Trophoblast cell (in vitro differentiated cells and primary cell): ENCODE data around the gene VWA3B.

ENCODE experiments used
- DNase-seq, 2 donors: peaks; one replicate each; pipeline ENCODE4 v3.0.0-alpha.2; 2016
- H2AFZ ChIP-seq: 2 replicates; pipeline ENCODE4 v1.6.1; 2013; ENCODE audit warnings: low read length, moderate library complexity, mild to moderate bottlenecking; ENCODE audit not compliant: insufficient read depth, poor library complexity
- H2AK5ac ChIP-seq: 2 replicates; pipeline ENCODE4 v1.6.1; 2013; ENCODE audit warnings: mild to moderate bottlenecking, low read length
- H2BK120ac ChIP-seq: 2 replicates; pipeline ENCODE4 v1.6.1; 2013; ENCODE audit warnings: low read length, mild to moderate bottlenecking, moderate library complexity; ENCODE audit not compliant: insufficient read depth, poor library complexity
- H2BK12ac ChIP-seq: 2 replicates; pipeline ENCODE4 v1.6.1; 2013; ENCODE audit warnings: mild to moderate bottlenecking, low read length, moderate library complexity
- H2BK5ac ChIP-seq: 2 replicates; pipeline ENCODE4 v1.6.1; 2013; ENCODE audit warnings: low read length, low read depth, moderate library complexity, mild to moderate bottlenecking; ENCODE audit not compliant: poor library complexity
- H3K14ac ChIP-seq: 2 replicates; pipeline ENCODE4 v1.6.1; 2013; ENCODE audit warnings: mild to moderate bottlenecking, low read length
- H3K18ac ChIP-seq: 2 replicates; pipeline ENCODE4 v1.6.1; 2013; ENCODE audit warnings: mild to moderate bottlenecking, low read length
- H3K23ac ChIP-seq: 2 replicates; pipeline ENCODE4 v1.6.1; 2013; ENCODE audit warnings: low read length
- H3K27ac ChIP-seq: 2 replicates; pipeline ENCODE4 v1.5.1; 2013; ENCODE audit warnings: low read depth, mild to moderate bottlenecking, inconsistent platforms, low read length, moderate library complexity
- H3K27me3 ChIP-seq: 2 replicates; pipeline ENCODE4 v1.6.1; 2013; ENCODE audit warnings: inconsistent platforms, mild to moderate bottlenecking, low read length, moderate library complexity; ENCODE audit not compliant: insufficient read depth
- H3K36me3 ChIP-seq, 2 experiments: 1 replicate in 1 of 2; 2 replicates in 1 of 2; pipeline ENCODE4 v1.6.1; 2013; ENCODE audit warnings: low read length in 2 of 2, mild to moderate bottlenecking in 2 of 2, moderate library complexity in 1 of 2; ENCODE audit not compliant: insufficient read depth in 2 of 2, control insufficient read depth in 1 of 2
- H3K4ac ChIP-seq: 2 replicates; pipeline ENCODE4 v1.6.1; 2013; ENCODE audit warnings: low read depth, mild to moderate bottlenecking, low read length, moderate library complexity
- H3K4me1 ChIP-seq, 2 experiments: 1 replicate in 1 of 2; 2 replicates in 1 of 2; pipeline ENCODE4 v1.6.1; 2013; ENCODE audit warnings: low read length in 2 of 2, mild to moderate bottlenecking in 2 of 2, moderate library complexity in 1 of 2; ENCODE audit not compliant: insufficient read depth in 2 of 2, control insufficient read depth in 1 of 2
- H3K4me2 ChIP-seq: 2 replicates; pipeline ENCODE4 v1.6.1; 2013; ENCODE audit warnings: inconsistent platforms, mild to moderate bottlenecking, low read length, moderate library complexity
- H3K4me3 ChIP-seq: 2 replicates; pipeline ENCODE4 v1.5.1; 2013; ENCODE audit warnings: mild to moderate bottlenecking, low read depth, low read length, inconsistent platforms
- H3K79me1 ChIP-seq: one replicate; pipeline ENCODE4 v1.6.1; 2013; ENCODE audit warnings: low read length
- H3K79me2 ChIP-seq: 2 replicates; pipeline ENCODE4 v1.6.1; 2013; ENCODE audit warnings: low read length, mild to moderate bottlenecking; ENCODE audit not compliant: control insufficient read depth, insufficient read depth, poor library complexity
- H3K9ac ChIP-seq: 2 replicates; pipeline ENCODE4 v1.6.1; 2013; ENCODE audit warnings: mild to moderate bottlenecking, low read length
- H3K9me3 ChIP-seq: 2 replicates; pipeline ENCODE4 v1.6.1; 2013; ENCODE audit warnings: low read depth, mild to moderate bottlenecking, control low read depth, inconsistent platforms, low read length; ENCODE audit not compliant: insufficient read depth
- H4K12ac ChIP-seq: 2 replicates; pipeline ENCODE4 v1.6.1; 2013; ENCODE audit warnings: low read depth, mild to moderate bottlenecking, low read length, moderate library complexity
- H4K8ac ChIP-seq: 2 replicates; pipeline ENCODE4 v1.6.1; 2013; ENCODE audit warnings: low read depth, mild to moderate bottlenecking, low read length, moderate library complexity
- H4K91ac ChIP-seq: one replicate; pipeline ENCODE4 v1.6.1; 2013; ENCODE audit warnings: low read depth, mild to moderate bottlenecking, low read length, moderate library complexity
- WGBS: extraction: QIAGEN DNeasy Blood & Tissue Kit; methylation state at CpG from one replicate; pipeline ENCODE4 v1.1.7; 2013; ENCODE audit warnings: missing lambda C conversion rate; ENCODE audit not compliant: insufficient read length, insufficient coverage; ENCODE audit errors: extremely low coverage; 5-methylcytosine and 5-hydroxymethylcytosine counted together

VWA3B gene

DNA sequence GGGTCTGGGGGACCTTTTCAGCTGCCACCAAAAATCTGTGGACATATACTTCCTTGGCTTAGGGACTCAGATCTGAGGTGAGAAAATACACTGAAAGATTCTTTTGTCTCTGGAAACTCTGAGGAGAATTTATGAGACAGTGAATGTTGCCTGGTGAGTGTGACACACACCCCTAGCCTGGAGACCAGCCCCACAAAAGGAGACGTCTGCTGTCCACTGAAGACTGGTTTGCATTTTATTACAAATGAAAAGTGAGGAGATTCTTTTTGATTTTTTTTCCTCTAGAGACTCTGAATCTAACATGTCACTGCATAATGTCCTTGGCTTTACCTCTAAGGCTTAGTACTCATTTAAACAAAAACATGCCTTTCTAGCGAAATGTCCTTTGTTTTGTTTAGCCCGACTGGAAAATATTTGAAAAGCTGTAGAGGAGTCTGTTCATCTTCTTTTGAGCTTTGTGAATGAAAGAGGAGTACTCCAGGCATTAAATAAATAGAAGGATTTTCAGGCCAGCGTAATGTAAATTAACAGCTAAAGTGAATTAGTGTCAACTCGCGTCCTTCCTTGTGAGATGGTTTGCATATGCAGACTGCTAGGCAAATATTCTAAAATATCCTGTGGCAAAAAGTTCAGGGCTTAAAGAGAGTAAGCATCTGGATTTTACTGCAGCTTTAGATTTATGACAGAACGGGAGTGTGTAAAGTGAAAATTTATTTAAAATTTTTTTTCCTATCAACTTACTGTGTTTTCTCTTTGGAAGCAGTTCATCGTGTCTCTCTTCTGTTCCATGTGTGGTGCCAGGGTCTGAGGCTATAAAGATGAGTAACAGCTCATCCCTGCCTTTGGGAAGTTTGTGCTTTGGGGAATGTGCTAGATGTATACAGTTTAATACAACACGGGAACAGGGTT, 125.4 kb downstream of the VWA3B start:
- Histone ChIP-seq H3K4me3 (no peak overlapping the region), H3K18ac (no peak overlapping the region), H3K4me2 (no peak overlapping the region), H3K36me3 (no peaks in the 10 kb centered on the region), H3K9me3 (no peaks in the 10 kb centered on the region), H3K4ac (no peak overlapping the region), H3K27me3 (no peaks in the 10 kb centered on the region), H3K27ac (no peak overlapping the region), H3K14ac (no peak overlapping the region), H2BK120ac (no peak overlapping the region), H2BK5ac (no peak overlapping the region), H4K12ac (no peak overlapping the region), H3K4me1 (no peaks in the 10 kb centered on the region), H3K79me1 (no peaks in the 10 kb centered on the region), H2AFZ (no peak overlapping the region), H3K23ac (no peak overlapping the region), H3K9ac (no peak overlapping the region), H2AK5ac (no peak overlapping the region), H4K91ac (no peak overlapping the region), H4K8ac (no peak overlapping the region), H3K79me2 (no peaks in the 10 kb centered on the region), H2BK12ac (no peak overlapping the region)
- WGBS, result no CpG with 5 or more reads among the region's 9 CpGs
- no peak for DNase-seq

DNA sequence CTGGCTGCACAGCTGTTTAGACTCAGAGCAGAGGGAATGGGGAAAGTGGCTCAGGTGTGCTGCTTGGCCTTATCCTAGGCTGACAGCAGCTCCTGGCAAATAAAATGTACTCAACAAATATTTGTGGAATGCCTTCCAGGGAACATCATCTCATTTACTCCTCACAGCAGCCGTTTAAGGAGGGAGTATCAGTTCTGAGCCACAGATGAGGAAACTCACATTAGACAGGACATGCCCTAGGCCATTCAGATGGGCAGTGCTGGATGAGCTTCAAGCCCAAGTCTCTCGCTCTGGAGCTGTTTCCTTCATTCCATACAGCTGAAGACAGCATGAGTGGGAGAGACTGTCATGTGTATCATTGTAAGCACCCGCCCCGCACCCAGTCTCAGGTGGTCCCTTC, 129.6 kb downstream of the VWA3B start:
- H3K36me3 ChIP-seq, result no peaks in the 10 kb centered on the region
- no peak overlapping the region for H4K91ac ChIP-seq
- H2BK120ac ChIP-seq, result no peak overlapping the region
- no peak overlapping the region for H3K27ac ChIP-seq
- no peak overlapping the region for H3K23ac ChIP-seq
- no peak overlapping the region for H3K4me2 ChIP-seq
- no peak for DNase-seq
- no peak overlapping the region for H2AFZ ChIP-seq
- H3K27me3 ChIP-seq, result no peaks in the 10 kb centered on the region
- no peaks in the 10 kb centered on the region for H3K9me3 ChIP-seq
- H2BK5ac ChIP-seq, result no peak overlapping the region
- H2AK5ac ChIP-seq, result no peak overlapping the region
- no peak overlapping the region for H3K14ac ChIP-seq
- H2BK12ac ChIP-seq, result no peak overlapping the region
- H4K8ac ChIP-seq, result no peak overlapping the region
- no peak overlapping the region for H4K12ac ChIP-seq
- no peaks in the 10 kb centered on the region for H3K4me1 ChIP-seq
- H3K9ac ChIP-seq, result no peak overlapping the region
- WGBS, result no CpG with 5 or more reads among the region's 4 CpGs
- no peak overlapping the region for H3K4ac ChIP-seq
- no peak overlapping the region for H3K18ac ChIP-seq
- H3K79me1 ChIP-seq, result no peaks in the 10 kb centered on the region
- no peaks in the 10 kb centered on the region for H3K79me2 ChIP-seq
- no peak overlapping the region for H3K4me3 ChIP-seq

DNA sequence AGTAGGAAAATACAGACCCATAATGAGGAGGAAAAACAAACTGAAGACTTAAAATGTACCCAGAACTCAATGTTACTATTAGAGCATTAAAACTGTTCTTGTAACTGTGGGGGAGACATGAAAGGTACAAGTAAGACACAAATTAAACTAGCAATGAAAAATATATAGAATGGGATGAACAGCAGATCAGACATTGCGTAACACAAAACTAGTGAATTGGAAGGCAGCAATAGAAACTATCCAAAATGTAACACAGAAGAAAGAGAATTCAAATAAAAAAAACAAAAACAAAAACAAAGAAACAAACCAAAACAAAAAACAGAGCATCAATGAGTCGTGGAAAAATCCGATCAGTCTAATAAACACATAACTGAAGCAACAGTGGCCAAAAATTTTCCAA, 132.2 kb downstream of the VWA3B start:
- H3K36me3 ChIP-seq, result no peaks in the 10 kb centered on the region
- H3K4me3 ChIP-seq, result no peak overlapping the region
- no peak overlapping the region for H3K27ac ChIP-seq
- no peaks in the 10 kb centered on the region for H3K79me1 ChIP-seq
- no peak overlapping the region for H3K9ac ChIP-seq
- H3K4me1 ChIP-seq, result no peaks in the 10 kb centered on the region
- H3K14ac ChIP-seq, result no peak overlapping the region
- WGBS, result no CpG with 5 or more reads among the region's 3 CpGs
- no peak overlapping the region for H2BK12ac ChIP-seq
- no peaks in the 10 kb centered on the region for H3K27me3 ChIP-seq
- no peak overlapping the region for H2BK120ac ChIP-seq
- H2BK5ac ChIP-seq, result no peak overlapping the region
- no peaks in the 10 kb centered on the region for H3K79me2 ChIP-seq
- H4K91ac ChIP-seq, result no peak overlapping the region
- no peak overlapping the region for H2AK5ac ChIP-seq
- H3K4ac ChIP-seq, result no peak overlapping the region
- H3K9me3 ChIP-seq, result peaks cover 2% of the 10 kb centered on the region
- H4K8ac ChIP-seq, result no peak overlapping the region
- no peak overlapping the region for H3K4me2 ChIP-seq
- H3K18ac ChIP-seq, result no peak overlapping the region
- no peak overlapping the region for H2AFZ ChIP-seq
- DNase-seq, result no peak
- no peak overlapping the region for H4K12ac ChIP-seq
- no peak overlapping the region for H3K23ac ChIP-seq

DNA sequence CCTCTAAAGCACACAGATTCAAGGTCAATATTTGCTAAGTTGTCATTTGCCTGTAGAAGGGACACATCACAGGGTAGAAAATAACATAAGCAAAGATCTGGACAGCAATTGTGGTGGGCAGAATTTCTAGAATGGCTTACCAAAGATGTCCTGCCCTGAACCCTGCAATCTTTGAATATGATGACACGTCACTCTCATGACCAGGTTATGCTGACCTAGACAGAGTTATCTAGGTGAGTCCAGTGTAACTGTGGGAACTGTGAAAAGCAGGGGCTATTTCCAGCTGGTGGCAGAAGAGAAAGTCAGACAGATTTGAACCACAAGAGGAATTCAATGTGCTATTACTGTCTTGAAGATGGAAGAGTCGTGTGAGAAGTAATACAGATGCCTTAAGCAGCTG, 147.0 kb downstream of the VWA3B start:
- H3K79me1 ChIP-seq, result no peaks in the 10 kb centered on the region
- no peak overlapping the region for H3K4ac ChIP-seq
- no CpG with 5 or more reads among the region's 2 CpGs for whole genome bisulfite sequencing
- H3K9me3 ChIP-seq, result no peaks in the 10 kb centered on the region
- H4K91ac ChIP-seq, result no peak overlapping the region
- H3K4me3 ChIP-seq, result no peak overlapping the region
- no peak overlapping the region for H3K9ac ChIP-seq
- no peak overlapping the region for H3K14ac ChIP-seq
- no peak overlapping the region for H4K12ac ChIP-seq
- no peak overlapping the region for H2AFZ ChIP-seq
- no peak overlapping the region for H2BK12ac ChIP-seq
- H2BK5ac ChIP-seq, result no peak overlapping the region
- no peak overlapping the region for H3K18ac ChIP-seq
- no peaks in the 10 kb centered on the region for H3K27me3 ChIP-seq
- H2AK5ac ChIP-seq, result no peak overlapping the region
- H3K79me2 ChIP-seq, result no peaks in the 10 kb centered on the region
- no peak overlapping the region for H2BK120ac ChIP-seq
- no peaks in the 10 kb centered on the region for H3K36me3 ChIP-seq
- no peak overlapping the region for H3K4me2 ChIP-seq
- H4K8ac ChIP-seq, result no peak overlapping the region
- peaks cover 0 to 2% of the 10 kb centered on the region in 2 experiments for H3K4me1 ChIP-seq
- DNase-seq, result no peak
- no peak overlapping the region for H3K27ac ChIP-seq
- no peak overlapping the region for H3K23ac ChIP-seq
